COLO668 (cell line): ENCODE measurements around the gene NEUROG3.

Source experiments
- DNase-seq: peaks from one replicate; lab custom pipeline; 2025; ENCODE audit not compliant: unreplicated experiment; lab: John Stamatoyannopoulos, UW

The NEUROG3 gene, protein sequence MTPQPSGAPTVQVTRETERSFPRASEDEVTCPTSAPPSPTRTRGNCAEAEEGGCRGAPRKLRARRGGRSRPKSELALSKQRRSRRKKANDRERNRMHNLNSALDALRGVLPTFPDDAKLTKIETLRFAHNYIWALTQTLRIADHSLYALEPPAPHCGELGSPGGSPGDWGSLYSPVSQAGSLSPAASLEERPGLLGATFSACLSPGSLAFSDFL

DNA sequence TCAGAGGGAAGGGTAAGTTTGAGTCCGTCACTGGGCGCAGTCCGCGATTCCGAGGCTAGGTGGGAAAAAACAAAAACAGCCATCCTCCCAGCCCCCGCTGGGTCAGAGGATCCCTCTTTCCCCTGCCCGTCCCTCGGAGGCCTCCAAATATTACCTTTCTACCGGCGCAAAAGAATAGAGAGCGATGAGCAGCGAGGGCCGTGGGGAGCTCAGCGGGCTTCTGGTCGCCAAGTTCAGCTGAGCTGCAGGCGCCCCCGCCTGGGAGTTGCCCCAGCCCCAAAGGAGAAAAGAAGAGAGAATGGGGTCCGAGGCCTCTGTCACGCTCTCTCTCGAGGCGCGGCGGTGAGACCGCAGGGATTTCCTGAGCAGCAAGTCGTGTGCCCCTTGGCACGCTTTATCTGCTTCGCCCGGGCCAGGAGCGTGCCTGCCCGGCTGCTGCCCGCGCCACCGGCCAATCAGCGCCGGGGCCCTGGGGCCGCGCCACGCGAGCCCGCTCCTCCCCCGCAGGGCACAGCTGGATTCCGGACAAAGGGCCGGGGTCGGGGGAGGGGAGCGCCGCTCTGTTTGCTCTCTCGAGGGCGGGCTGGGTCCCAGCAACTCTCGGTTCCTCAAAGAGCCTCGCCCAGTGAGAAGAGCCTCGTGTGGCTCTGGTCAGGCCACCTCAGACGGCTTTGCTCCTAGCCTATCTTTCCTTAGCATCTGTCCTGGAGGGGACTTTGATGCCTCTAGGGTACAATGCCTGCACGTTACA lies at the start of gene NEUROG3:
Gene NEUROG3 (minus strand): TSS at position 367 of the 751 bp plus-strand sequence. CDS start 379 bp downstream, outside the sequence.
- DNase-seq, result peak; percentile 36

DNA sequence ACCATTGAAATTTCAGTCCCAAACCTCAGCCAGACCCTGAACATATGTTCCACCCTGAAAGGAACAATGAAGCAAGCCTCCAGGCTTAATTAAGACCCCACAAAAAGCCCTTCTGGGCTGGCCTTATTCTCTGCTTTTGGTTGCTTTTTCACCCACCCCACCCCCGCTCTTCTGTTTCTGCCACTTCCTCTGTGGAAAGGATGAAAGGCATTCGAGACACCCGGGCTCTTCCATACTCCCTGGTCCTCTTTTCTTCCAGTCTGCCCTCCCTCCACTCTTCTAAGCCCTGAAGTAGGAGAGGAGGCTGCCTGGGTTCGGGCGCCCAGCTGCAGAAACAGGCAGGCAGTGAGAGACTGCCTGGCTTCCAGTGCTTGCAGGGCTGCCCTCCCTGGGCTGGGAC lies 47.4 kb upstream of the NEUROG3 start:
- DNase-seq, result no peak

DNA sequence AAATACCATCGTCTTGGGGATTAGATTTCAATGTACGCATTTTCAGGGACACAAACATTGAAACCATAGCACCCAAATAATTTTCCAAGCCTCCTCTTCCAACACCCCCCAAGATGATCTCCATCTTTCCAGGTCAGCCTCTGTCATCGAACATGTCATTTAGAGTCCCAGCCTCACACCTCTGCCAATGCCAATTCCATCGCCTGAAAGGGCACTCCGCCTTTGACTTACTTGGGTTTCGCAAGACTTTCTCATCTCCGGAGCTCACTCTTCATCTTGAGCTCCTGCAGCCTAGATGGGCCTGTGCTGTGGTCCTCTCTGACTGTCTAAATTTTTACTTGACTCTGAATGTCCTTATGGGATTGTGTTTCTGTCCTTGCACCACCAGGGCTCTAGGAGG lies 46.4 kb upstream of the NEUROG3 start:
- DNase-seq, result no peak

DNA sequence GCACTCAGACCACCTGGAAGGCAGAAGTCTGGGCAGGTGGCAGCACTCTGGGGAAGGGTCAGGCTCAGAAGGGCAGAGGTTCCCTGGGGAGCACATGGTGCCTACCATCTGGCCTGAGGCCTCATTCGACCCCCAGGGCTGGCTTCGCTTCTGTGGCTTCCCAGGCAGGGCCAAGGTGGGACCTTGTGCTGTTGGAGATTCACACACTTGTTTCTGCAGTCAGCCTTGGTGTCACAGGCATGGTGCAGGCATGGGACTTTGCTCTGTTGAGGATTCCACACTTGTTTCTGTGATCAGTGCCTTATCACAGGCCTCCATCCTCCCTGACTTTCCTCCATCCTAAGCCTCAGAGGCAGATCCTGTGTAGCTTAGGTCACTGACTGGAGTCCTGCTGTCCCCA lies 45.5 kb upstream of the NEUROG3 start:
- DNase-seq, result no peak

DNA sequence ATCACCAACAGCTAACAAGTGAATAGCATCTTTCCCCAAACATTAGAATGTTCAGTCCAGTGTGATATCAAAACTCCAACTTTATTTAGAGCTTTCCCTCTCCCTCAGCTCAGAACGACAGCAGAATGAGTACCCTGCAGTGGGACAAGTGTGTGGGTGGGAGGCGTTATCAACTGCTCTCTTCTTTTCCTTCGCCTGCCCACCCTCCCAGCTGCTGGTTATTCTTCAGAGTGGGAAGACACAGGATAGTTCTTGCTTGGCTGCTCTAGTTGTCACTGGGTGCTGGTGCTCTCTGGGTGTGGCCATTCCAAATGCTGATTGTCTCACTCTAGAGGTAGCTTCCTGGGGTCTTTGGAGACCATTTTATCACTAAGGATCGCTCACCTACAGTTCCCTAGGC lies 43.1 kb upstream of the NEUROG3 start:
- no peak for DNase-seq

DNA sequence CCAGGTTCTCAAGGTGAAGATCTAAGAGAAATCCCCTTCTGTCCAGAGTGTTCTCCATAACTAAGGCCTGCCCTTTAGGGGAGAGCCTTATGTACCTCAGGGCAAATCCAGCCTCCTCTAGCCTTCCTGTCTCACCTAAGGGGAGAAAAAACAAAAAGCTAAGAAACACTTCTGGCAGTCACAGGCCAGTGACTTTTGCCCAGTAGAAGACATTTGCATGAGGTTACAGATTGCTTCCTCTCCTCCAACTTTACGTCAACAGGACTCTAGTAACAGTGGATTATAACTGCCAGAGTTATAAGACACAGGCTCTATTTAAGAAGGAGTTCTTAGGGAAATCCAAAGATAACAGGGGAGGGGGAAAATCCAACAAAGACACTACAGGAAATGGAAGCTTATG lies 40.9 kb upstream of the NEUROG3 start:
- no peak for DNase-seq

DNA sequence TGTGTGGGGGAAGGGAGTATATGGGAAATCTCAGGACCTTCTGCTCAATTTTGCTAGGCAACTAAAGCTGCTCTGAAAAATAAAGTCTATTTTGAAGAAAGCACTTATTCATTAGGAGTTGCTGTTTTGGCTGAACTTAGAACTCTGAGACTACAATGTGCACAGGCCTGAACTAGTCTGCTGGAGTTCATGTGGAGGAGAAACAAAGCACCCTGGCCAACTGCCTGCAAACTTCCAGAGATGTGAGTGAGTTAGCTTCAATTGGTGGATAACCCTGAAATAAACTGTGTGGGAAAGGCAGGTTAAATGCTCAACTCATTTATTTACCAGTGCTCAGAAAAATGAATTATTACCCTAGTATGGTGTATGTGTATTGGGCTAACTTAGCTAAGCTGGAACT lies 39.5 kb upstream of the NEUROG3 start:
- no peak for DNase-seq

DNA sequence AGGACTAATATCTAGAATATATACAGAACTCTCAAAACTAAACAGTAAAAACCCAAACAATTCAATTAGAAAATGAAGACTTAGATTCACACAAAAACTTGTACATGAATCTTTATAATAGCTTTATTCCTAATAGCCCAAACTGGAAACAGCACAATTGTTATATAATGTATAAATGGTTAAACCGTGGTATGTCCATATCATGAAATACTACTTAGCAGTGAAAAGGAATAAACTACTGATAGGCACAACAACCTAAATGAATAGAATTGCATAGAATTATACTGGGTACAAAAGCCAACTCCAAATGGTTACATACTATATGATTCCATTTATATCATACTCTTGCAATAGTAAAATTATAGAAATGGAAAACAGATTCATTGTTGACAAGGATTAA lies 35.9 kb upstream of the NEUROG3 start:
- DNase-seq, result no peak

DNA sequence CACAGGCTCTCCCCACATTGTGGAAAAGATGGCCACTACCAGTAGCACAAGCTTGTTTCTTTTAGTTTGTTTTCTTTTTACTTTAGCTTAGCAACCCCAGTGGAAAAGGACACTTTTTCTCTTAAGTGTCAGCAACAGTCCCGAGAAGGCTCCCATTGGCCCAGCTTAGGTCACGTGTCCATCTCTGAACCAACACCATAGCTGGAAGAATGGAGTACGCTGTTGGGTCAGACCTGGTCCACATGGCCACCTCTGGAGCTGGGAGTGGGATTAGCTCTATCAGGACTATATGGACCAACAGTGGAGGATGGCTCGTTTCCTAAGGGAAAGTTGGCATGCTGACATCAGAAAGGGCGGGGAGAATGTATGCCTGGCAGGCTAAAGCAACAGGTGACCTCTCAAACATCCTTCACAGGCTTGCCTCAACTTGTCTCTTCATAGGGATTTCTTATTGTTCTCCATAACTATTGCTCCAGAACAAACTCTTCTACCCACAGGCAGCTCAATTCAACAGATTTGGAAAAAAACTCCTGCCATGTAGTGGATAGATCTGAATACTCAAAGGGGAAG lies 27.6 kb upstream of the NEUROG3 start:
- DNase-seq, result no peak

DNA sequence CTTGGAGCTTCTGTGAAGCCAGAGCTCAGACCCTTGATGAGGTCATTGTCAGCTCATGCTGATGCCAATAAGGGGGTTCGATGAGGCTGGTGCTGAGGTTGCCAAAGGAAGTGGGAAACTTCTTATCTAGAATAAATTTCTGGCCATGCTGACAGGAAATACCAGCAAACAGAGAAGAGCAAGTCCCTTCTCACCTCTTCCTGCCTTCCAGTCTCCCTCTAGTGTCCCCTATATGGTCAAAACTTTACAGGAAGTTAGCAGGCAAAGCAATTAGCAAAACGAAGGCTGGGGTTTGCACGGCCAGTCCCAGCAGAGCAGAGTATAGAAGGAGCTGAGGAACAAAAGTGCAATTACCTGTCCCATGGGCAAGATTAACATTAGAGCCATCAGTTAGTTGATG lies 15.1 kb upstream of the NEUROG3 start:
- no peak for DNase-seq

DNA sequence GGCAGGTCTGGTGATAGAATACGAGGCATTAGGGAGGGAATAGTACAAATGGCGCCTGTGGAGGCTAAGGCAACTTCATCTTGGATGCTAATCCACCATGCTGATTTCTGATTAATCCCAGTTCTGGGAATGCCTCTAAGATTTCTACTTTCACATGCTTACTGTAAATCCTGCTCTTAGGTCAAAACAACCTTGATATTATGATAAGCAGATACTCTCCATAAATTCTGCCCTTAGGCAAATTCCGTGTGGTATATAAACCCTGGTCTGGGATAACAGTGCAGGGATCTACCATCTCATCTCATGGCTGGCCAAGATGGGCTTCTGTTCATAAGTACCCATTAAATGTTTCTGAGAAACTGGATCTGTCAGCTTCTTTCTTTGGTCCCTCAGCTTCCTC lies 11.4 kb upstream of the NEUROG3 start:
- DNase-seq, result no peak

DNA sequence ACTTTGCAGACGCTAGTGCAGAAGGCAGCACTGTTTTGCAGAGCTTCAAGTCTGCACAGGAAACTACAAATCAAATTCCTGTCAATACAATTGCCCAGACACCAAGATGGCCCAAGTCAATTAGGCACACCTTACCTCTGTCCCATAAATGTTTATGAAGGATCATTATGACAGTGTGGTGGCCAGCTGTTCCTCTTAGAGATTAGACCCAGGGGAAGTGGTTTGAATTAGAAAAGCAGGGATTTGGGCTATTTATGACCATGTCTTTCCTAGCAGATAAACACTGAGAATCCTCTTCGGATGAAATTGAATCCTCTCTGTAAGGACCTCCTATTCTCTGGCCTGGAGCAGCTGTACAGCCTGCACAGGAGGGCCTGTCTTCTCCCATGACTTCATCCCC lies 9.9 kb upstream of the NEUROG3 start:
- no peak for DNase-seq

DNA sequence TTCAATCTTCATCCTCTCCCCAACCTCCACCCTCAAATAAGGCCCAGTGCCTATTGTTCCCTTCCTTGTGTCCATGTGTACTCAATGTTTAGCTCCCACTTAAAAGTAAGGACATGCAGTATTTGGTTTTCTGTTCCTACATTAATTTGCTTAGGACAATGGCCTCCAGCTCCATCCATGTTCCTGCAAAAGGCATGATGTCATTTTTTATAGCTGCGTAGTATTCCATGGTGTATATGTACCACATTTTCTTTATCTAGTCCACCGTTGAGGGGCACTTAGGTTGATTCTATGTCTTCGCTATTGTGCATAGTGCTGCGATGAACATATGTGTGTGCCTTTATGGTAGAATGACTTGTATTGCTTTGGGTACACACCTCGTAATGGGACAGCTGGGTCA lies 7.2 kb upstream of the NEUROG3 start:
- DNase-seq, result no peak

DNA sequence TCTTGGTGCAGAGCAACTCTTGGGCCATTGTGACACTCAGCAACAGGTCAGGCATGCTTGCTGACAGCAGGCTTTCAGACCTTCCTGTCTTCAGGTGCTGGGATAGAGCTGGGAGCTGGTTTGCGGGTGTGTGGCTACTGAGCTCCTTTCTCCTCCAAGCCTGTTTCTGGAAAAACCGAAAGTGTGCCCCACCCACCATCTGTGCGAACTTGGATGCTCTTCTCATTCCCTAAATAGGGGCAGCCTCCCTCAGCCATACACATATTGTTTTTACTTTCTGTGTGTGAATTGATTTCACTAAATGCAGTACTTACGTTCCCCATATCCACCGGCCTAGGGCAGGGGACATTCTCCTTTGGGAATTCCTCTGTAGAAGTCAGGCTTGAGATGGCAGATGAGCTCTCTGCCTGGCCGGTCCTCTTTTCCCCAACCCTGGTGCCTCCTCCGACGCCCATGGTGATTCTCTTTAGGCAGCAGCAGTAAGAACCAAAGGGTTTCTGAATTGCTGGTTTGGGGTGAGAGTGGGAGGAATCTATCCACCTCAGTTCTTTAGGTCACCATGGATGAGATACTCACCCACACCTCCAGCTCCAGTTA lies 6.3 kb upstream of the NEUROG3 start:
- no peak for DNase-seq

DNA sequence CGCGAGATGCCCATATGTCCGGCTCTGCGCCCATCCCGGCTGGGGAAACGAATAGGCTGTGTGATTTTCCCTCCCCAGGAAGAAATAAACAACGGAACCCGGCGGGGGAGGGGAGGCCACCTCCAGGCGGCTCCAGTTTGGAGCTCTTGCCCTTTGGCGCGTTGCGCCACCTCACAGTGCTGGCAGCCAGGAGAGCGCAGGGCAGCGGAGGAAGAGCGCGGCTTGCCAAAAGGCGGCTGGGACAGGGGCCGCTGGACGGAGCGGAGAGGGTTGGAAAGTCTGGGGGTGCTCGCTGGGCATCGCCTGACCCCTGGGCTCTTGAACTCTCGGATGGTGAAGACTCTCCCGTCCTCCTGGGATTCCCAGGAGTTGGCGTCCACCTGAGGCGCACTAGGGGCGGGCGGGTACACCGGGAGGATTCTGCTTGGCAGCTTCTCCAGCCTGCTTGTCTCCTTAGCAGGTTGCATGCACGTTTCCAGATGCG lies 5.3 kb upstream of the NEUROG3 start:
- peak; percentile 15 for DNase-seq

DNA sequence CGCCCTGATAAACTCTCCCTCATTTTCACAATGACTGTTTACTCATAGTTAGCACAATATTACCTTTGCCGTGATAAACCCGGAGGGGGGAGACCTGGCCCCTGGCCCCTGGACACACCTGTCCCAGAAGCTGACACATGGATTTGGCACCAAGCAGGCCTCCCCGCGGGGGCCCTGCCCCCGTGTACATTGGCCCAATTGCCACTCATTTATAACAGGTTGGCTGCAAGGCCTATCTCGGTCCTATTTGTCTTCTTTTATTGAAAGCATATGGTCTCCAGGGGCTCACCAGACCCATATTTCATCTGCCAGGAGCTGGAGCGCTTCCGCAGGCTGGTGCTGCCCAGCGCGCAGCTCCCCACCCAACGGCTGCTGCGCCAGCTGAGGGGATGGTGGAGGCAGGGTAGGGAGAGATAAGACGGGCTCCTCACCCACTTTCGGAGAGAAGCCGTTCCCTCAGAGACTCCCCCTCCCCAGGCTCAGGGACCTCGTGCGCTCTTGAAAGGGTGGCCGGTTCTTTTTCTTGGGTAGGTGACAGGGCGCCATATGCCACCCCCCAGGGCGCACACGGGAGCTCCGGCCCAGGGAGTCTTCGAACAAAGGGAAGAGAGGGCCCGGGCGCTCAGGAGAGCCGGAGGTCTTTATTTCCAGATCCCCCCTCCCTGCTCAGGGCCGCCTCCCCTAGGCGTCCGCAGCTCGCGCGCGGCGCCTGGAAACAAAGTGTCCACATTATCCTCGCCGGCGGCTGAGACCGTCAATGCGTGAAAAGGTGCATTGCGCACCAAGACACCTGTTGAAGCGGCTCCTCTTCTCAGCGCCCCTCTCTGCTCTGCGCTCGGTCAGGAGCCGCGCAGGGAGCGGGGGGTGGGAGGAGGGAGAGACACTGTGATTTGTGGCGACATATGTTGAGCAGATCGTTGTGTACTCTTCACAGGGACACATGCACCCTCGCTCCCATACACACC lies 4.3 kb upstream of the NEUROG3 start:
- peak; percentile 55 for DNase-seq

DNA sequence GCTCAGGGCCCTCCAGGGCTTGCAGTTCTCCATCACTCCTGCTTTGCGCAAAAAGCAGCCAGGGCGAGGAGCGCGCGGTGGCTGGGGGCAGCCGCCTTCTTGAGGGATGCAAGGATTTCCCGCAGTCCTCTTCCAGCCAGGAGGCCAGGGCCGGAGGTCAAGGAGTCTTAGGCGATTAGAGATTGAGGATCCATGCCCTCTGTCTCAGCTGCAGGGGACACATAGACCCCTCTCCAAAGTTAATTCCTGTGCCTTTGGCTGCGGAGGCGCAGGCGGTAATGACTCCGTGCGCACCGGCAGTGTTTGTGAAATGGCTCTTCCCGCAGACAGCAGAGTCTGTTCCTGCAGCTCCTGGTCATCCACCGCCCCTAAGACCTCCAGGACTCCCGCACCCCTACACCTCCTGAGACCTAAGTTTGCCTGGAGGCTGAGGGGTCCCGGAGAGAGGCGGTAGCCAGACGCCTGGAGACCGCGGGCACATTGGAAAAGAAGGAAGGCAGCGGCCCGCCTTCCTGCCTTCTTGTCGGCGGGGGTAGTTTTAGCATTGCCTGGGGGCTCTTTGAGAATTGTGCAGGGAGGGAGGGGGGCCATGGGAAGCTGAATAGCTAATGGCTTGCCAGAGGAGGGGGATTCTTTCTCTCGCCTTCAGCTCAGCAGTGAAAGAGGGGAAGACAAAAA lies 3.3 kb upstream of the NEUROG3 start:
- DNase-seq, result no peak

DNA sequence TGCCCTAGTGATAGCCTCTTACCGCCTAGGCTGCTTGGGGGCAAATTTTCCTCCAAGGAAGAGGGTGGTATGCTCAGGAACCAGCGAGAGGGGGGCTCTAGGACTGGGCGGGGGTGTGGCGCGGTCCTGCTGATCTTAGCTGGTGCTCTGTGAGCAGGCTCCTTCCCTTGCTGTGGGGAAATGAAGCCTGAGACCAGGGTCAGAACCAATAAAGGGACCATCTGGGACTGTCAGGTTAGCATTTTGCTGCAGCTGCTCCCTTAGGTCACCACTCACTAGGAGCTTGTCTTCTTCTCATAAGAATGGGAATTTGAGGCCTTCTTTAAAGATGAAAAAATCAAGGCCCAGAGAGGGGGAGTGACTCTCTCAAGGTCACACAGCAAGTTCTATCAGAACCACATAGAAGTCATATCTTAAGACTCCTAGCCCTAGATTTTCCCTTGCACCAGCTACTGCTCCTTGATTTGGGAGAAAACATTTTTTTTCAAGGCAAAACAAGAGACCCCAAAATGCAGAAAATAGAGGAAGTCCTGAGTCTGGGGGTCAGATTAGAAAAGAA lies 2.0 kb upstream of the NEUROG3 start:
- no peak for DNase-seq

DNA sequence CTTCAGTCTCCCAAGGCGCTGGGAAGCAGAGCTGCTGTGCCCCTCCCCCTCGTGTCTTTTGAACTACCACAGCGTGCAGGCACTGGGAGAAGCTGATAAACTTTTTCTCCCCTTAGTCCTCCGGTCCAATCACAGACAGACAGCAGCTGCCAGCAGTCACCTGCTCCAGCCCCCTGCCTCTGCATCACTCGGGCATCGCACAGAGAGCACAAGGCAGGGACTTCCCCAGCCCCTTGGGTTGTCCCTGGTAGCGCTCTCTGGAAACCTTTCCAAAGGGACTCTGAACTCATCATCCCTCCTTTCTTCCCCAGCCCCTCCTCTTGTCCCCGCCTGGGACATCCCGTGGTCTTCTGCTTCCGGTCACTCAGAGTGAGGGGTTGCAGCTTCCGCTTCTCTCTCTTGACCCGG lies 1.4 kb upstream of the NEUROG3 start:
- DNase-seq, result peak; percentile 2
